ENCODE data around the gene DEK.
"Not testable (repeated sequence)": the region's sequence is repeated elsewhere in the genome, so short reads cannot be mapped to it uniquely, and the experiment has no call there.

The DEK gene

GRCh38 chr6:18187701-18188100, 76.6 kb downstream of the DEK start:
- no peak for DNase-seq

DNA sequence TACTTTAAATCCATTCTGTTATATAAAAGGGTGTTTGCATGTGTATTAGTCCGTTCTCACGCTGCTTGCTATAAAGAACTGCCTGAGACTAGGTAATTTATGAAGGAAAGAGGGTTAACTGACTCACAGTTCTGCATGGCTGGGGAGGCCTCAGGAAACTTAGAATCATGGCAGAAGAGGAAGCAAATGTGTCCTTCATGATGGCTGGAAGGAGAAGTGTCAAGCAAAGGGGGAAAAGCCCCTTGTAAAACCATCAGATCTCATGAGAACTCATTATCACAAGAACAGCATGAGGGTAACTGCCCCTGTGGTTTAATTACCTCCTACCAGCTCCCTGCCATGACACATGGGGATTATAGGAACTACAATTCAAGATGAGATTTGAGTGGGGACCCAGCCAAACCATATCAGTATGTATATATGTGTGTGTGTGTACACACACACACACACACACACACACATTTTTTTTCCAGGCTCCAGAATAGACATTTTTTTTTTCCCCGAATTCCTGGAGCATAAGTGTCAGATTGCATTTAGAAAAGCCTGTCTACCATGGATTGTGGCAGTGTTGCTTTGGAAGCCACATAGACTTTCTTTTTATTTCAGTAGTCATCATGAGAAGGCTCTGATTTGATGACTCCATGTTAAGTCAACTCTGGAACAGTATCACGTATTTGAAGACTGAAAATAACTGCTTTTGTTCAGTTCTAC, 77.6 kb downstream of the DEK start:
- DNase-seq: no peak

DNA sequence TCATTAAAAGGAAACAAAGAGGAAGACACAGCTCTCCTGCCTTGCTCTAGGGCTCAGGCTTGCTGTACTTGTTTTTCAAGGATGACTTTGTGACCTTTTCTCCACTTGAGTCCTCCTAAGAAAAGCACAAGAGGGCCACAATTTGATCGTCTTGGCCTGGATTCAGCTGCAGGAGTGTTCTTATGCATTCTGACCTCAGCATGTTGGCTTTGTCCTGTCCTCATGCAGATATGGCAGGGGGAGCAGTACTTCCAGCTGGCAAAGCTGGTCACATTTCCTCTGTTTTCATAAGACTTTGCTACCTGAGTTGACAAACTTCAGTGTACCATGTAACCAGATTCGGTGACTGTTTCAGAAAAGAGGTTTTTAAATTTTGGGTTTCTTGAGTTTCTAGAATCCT, 78.3 kb downstream of the DEK start:
- no peak for DNase-seq

DNA sequence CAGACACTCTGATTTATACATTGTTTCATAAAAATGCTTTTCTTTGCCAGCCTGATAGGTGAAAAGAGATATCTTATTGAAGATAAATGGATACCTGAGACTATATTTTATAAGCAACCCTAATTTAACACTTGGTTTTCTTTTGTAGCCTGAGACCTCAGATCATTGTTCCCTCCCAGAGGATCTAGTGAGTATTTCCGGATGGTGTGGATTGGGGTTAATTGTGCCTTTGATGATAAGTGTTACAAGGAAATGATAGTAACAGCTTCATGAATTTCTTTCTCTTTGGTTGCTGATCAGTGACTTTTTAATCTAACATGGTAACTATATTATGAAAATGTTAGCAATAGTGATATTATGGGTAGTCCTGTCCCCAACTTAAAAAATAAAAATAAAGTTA, 78.7 kb downstream of the DEK start:
- no peak for DNase-seq

DNA sequence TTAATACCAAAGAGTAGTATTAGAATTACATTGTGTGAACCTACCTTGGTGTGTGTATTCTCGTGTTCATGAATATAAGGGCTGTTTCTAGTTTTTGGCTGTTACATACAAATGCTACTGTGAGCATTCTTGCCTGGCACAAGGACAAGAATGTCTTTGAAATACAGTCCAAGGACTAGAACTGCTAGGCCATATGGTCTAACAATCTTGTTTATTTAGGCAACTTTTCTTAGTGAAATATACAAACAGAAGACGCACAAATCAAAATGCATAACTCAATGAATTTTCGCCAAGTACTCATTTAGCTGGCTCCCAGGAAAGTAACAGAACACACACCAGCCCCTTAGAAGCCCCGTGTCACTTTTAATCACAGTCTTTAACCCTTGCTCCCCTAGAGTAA, 80.6 kb downstream of the DEK start:
- no peak for DNase-seq

DNA sequence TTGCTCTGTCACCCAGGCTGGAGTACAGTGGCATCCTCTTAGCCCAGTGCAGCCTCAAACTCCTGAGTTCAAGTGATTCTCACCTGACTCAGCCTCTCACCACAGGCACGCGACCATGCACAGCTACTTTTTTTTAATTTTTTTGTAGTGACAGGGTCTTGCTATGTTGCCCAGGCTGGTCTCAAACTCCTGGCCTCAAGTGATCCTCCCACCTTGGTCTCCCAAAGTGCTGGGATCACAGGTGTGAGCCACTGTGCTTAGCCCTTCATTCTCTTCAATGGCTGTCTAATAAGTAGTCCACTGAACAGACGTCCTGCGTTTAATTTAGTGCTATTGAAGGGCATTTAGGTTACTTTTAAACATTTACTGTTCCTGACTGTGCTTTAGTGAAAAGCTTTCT, 81.8 kb downstream of the DEK start:
- no peak for DNase-seq

GRCh38 chr6:18179770-18180356, 84.5 kb downstream of the DEK start:
- DNase-seq: no peak

DNA sequence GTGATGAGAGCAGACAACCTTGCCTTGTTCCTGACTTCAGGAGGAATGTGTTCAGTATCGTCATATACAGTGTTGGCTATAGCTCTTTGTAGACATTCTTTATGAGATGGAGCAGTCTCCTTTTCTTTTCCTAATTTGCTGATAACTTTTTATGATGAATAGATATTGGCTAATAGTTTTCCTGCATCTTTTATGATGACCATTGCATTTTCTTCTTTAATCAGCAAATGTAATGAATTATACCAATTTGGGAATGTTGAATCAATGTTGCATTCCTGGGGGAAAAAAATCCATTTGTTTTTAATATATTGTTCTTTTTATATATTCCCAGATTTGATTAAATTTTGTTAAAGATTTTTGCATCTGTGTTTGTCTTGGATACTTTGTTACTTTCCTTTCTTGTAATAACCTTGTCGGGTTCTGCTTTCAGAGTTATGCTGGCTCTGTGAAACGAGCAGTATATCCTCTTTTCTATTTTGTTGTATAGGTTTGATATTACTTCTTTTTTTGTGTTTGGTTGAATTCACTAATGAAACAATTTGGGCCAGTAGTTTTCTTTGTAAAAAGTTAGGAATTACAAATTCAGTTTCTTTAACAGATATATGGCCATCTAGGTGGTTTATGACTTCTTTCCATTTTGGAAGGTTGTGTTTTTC, 85.2 kb downstream of the DEK start:
- DNase-seq: no peak

GRCh38 chr6:18177286-18177965, 86.9 kb downstream of the DEK start:
- DNase-seq: no peak

DNA sequence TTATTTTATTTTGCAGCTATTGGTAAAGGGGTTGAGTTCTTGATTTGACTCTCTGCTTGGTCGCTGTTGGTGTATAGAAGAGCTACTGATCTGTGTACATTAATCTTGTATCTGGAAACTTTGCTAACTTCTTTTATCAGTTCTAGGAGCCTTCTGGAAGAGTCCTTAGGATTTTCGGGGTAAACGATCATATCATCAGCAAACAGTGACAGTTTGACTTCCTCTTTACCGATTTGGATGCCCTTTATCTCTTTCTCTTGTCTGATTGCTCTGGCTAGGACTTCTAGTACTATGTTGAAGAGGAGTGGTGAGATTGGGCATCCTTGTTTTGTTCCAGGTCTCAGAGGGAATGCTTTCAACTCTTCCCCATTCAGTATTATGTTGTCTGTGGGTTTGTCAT, 88.1 kb downstream of the DEK start:
- DNase-seq: not testable (repeated sequence)

All from hematopoietic multipotent progenitor cell treated with erythropoietin and hydrocortisone succinate and interleukin-3 and kit ligand, for 8 days (in vitro differentiated cells).